IPS-11a (cell line): ENCODE results near the gene LEKR1.
"Not testable (repeated sequence)": the region's sequence is repeated elsewhere in the genome, so short reads cannot be mapped to it uniquely, and the experiment has no call there.

Experiments
- H3K4me3 ChIP-seq: one replicate; pipeline ENCODE4 v1.5.1; 2013; ENCODE audit warnings: low read depth, low read length, control low read depth

Gene LEKR1

DNA sequence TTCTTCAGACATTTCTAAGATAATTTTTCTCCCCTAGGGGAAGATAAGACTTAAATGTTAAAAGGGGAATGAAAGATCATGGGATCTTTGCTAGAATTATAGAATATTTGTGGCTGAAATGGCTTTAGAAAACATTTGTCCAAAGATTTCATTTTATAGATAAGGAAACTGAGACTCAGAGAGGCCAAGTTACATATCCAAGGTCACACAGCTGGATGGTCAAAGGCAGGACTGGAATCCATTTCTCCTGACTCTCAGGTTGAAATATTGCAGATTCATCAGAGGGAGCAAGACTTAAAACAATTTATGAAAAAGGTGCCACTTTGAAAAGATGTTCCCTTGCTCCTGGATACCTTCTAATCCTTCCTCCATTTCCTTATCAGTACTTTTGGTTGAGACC lies 19.5 kb upstream of the LEKR1 start:
- H3K4me3 ChIP-seq: no peak overlapping the region

DNA sequence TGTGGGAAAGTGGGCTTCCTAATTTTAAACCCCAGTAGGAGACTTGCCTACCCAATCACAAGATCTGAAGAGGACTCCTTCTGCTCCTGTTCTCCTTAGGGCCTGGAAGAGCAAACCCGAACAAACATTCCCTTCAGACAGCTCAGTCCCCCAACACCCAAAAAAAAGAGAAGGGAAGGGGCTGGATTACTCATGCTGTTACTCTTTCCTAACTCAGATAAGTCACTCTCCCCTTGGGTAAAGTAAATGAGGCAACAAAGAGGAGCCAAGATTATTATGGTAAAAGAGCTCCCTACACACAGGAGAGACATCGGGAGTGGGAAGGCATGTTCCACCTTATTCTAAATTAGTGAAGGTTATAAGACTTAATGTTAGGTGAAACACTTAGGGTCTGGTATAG lies 18.1 kb upstream of the LEKR1 start:
- H3K4me3 ChIP-seq: no peak overlapping the region

DNA sequence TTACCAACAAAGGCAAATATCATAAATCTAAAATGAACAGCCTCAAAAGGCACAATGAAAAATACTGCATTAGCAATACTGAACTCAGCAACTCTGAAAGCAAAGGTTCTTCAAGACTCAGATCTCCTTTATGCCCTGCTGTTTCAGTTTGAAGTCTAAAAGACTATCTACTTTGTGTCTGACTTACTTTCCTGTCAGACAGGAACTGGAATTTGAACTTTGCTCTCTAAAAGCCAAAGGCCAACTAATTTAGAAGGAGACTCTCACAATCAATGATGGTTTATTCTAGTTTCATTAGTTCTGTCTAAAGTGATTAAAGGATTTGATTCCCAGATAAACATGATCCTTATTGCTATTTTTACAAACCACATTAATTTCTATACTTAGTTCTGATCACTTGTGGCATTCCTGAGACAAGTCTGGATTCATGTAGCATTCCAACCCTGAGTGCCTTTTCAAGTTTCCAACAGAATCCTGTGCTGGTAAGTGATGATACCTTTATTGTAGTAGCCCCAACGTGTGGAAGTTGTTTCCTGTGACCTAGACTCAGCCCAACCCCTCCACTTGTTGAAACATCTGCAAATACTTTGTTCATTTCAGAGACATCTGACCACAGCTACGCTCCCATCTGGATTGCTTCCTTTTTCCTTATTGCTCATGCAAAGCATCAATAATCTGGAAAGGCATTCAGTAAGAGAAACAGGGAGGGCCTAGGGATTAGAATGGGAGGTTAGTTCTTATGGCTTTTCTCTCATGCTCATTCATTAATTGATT lies 14.9 kb upstream of the LEKR1 start:
- H3K4me3 ChIP-seq: no peak overlapping the region

DNA sequence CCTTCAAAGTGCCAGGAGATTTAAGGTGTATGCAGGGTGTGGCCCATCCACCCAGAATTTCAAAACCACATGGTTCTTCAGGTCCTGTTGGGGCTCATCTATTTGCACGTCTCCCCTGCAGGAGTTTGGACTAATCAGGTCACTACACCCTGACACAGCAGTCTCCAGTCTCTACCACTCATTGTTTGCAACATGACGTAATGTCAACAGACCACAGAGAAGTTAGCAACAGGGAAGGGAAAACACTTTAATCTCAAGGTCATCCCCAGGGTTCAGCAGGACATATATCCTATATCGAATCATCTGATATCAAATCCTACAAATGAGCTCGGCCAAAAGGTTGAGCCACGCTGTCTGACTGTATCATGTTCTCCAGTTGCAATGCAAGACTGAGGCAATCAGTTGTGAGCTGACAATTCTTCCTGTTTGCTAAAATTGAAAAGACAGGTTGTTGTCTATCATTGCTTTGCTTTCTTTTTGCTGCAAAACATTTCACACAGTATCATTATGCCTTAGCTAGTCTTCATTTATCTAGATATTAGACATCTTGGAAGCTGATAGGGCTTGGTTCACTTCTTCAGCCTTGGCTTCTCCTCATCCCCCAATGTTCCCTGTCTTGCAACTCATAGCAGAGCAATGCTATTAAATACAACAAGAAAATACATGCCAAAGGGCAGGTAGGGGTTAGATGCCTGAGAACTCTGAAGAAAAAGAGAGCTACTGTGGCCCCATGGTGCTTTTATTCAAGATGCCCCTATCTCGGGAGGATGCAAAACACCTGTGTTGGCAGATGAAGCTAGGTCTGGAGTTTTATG lies 13.4 kb upstream of the LEKR1 start:
- no peak overlapping the region for H3K4me3 ChIP-seq

DNA sequence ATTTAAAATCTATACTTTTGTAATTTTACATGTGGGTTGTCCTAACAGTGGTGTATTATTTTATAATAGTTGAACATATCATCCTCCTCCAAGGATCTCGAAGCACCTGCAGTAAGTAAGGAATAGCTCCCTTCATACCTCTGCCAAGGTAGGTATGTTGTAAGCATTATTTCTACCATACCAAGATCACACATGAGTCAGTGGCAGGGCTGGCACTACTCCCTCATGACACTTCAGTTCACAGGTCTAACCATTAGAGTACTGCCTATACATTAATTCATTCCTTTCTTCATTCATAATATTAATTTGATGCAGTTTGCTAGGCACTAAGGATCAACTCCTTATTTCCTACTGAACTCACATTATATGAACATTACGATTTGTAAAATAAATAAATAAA lies 11.9 kb upstream of the LEKR1 start:
- no peak overlapping the region for H3K4me3 ChIP-seq

DNA sequence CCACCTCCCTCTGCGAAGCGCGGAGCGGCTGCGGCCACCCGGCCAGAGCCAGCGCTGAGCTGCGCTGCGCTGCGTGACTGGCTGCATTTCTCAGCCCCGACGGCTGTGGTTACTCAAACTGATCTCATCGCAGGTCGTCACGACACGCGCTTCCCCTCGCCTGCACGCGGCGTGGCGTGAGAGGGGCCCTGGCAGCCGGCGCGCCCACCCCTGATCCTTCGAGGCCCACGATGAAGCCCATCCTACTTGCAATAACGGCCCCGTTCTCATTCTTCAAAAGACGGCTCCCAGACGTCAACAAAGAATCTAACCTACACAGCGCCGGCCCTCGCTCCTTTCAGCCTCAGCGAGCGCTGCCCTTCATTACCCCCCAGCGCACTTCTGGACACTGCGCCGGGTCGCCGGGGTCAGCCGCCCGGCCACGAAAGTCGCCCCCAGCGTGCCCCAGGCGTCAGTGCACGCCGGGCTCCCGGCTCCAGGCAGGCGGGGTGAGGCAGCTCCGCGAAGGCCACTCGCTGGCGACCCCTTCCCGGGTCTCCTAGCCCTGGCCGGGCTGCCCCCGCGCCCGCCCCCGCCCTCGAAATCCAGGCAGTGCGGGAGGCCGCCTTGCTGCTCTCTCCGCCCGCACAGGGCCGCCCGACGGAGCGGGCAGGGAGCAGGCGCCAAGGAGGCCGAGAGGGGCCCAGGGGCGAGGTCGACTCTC lies 9.9 kb upstream of the LEKR1 start:
- H3K4me3 ChIP-seq: peak overlapping the region; percentile 21

DNA sequence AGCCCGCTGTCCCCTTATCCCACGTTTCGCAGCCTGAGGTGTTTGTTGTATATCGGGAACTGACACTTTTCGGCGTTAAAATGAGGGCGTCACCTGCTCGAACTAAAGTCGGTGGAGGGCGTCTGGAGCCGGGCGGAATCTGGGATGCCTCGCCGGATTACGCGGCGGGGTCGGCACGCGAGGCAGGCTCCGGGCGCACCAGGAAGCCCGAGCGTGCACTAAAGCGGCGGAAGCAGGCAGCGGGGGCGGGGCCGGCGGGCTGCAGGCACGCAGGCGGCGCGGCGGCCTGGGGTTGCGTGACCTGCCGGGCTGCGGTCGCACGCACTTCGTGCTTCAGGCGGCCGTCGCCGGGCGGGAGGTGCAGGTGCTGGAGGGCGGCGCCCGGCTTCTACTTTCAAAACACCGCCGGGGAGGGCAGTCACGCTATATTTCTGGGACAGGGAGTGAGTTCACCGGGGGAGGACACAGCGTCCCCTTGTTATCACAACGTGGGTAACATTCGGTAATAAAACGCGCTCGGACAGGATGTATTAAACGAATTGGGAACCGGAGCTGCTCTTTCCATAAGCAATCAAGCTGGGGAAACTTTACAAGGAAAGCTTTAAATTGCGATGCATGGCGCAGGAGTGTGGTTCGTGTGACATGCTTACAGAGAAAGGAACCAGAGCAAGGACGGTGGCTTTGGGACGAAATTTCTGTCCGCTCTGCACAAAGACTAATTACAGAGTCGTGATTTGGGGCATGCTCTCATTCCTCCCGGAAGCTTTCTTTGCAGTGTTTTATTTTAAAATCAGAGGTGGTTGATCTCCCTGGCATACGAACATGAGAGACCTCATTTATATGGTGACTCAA lies 9.1 kb upstream of the LEKR1 start:
- H3K4me3 ChIP-seq: peak overlapping the region; percentile 34

DNA sequence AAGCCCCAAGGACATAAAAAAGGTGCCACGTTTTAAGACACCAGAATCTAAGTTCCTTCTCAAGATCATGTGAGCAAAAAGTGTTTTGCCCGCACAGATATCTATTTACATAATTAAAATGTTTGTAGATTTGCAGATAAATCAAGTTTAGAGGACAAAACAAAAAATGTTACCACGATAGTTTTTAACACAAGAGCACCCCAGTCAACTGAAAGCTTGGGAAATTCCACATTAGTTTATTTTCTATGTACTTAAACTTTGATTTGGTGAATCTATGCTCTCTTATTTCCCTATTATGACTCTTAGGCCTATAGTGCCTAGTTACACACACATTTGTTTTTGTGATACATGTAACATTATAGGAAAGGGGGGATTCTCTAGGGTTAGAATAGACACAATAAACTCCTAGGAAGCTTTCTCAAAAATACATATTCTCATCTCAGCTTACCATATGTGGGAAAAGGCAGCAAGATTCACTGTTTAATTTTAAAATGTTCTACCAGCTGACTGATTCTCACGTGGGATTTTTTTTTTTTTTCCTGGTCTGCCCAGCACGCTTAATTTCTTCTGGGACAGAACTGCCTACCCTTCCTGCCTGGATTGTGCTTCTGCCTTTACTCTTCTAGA lies 8.4 kb upstream of the LEKR1 start:
- H3K4me3 ChIP-seq: no peak overlapping the region

DNA sequence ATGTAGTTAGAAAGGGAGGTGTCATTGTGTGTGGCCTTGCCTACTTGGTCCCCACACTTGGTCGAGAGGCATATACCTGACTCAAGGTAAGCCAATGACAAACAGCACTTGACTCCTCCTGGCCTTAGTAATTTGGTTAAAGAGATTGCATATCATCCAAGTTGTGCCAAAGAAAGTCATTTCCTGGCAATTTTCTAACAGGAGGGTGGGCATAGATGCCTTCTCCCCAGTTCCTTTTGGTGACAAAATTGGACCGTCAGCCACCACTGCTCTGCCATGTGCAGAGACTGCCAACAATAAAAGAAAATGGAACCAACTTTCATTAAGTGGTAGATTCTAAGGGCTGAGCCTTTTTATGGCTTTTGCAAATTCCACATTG lies 7.9 kb upstream of the LEKR1 start:
- H3K4me3 ChIP-seq: no peak overlapping the region

DNA sequence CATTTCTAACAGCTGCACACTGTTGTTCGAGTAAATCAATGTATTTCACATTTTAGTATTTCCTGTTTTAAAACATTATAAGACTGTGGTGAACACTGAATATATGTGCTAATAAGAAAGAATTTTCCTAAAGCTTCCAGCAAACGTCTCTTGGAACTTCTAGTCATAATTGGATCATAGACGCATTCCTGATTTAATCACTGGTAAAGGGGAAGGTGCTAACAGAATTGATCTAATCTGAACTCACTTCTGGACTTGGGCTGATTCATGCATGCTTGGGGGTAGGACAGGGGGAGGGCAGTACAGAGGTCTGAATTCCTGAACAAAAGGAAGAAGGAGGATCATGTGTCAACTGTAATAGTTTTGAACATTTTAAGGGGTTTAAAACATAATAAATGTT lies 7.3 kb upstream of the LEKR1 start:
- H3K4me3 ChIP-seq: no peak overlapping the region

DNA sequence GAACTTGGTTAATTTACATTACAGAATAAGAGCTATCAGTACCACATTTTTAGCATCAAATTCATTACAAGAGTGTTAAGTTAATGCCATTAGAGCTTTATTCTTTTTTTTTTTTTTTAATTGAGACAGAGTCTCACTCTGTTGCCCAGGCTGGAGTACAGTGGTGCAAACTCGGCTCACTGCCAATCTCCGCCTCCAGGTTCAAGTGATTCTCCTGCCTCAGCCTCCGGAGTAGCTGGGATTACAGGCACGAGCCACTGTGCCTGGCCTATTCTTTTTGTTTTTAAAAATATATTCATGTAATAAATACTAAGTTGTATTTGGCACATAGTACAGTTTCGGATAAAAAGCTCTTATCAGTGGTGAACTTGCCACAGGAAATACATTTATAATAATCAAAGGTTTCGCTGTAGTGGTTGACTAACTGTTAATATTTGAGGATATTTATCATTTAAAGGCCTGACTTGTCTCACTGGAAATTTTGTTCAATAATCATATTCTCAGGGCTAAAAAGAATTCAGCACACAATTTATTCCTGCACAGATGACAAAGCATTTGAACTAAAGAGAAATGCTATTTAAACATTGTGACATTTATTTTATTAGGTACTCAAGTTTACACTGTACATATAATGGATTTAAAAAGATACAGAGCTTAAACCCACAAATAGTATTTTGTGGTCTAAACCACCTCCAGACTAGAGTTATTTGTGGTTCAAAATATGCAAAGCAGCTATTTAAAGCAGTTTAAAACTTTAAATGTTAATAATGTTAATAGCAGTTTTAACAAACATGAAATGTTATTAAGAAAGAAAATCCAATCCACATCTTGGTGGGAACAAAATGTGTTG lies 6.1 kb upstream of the LEKR1 start:
- H3K4me3 ChIP-seq: no peak overlapping the region

DNA sequence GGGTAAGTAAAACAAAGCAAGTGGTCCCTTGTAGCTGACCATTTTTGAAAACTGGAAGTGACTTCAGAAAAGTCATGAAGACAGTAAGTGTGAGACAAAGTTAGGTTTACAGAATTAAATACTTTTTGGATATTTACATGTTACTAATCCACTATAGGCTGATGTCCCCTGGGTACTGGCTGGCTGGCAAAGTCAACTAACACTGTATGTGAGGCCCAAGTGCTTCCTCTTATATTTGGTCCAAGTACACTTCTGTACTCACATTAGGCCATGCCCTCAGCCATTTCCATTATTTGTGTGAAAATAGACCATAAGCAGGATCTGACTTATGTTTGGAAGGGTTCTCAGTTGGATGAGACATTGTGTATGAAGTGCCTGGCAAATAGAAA lies 5.5 kb upstream of the LEKR1 start:
- H3K4me3 ChIP-seq: no peak overlapping the region

DNA sequence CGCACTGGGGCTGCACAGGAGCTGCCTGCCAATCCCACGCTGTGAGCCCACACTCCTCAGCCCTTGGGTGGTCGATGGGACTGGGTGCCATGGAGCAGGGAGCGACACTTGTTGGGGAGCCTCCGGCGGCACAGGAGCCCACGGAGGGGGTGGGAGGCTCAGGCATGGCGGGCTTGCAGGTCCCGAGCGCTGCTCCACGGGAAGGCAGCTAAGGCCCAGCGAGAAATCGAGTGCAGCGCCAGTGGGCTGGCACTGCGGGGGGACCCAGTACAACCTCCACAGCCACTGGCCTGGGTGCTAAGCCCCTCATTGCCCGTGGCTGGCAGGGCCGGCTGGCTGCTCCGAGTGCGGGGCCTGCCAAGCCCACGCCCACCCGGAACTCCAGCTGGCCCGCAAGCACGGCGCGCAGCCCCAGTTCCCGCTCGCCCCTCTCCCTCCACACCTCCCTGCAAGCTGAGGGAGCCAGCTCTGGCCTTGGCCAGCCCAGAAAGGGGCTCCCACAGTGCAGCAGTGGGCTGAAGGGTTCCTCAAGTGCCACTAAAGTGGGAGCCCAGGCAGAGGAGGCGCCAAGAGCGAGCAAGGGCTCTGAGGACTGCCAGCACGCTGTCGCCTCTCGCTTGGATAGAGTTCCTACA lies 3.4 kb upstream of the LEKR1 start:
- H3K4me3 ChIP-seq: not testable (repeated sequence)

DNA sequence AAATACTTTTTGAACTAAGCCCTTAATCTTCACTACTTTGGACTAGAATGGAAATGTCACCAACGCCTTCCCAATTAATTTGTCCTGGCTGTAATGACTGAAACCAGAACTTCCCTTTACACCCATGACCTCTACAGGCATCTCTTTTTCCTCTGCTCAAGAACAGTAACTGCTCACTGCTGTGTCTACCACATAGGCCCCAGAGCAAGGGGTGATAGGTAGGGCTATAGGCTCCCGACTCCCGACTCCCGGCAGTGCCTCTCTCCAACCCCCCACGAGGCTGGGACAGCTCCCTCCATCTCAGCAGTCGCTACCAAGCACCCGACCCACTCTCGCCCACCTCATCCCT lies 384 bp upstream of the LEKR1 start:
- peak overlapping the region; percentile 51 for H3K4me3 ChIP-seq

DNA sequence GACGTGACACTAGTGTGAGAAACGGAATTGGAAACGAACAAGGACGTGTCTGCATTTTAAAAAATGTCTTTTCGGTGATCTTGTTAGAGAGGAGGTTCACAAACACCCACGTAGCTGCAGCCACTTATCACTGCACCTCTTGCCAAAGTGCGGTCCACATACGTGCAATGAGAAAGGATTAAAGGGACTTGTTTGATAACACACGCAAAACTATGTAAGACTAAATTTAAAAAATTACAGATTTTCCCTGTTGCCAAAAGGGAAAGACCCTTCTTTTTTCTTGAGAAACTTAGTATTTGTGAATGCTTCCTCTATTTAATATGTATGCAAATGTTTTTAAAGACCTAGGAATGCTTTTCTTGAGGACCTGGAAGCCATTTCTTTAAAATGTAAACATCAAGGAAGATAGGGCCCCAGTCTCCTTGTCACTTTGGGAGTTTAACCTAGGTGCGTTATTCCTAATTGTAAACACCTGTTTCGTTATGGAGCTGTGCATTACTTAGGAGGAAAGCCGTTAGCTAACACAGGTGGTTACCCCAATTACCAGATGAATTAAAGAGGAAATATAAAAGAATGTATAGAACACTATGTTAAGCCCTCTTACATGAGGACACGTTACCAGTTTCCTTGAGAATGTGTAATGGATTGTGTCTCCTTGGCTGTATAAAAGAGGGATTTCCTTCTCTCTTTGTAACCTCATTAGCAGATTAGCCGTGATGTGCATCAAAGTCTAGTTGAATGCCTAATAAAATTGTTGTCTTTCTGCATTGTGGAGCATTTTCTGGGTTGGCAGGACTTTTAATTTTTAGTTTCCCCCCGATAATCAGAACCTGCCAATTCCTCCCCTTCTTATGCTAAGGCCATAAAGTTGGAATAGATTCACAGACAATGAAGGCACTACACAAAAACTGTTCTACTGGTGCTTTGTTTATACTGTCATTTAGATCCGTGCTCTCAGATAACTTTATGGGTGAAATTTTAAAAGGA lies 1.0 kb downstream of the LEKR1 start:
- H3K4me3 ChIP-seq: peak overlapping the region; percentile 51

DNA sequence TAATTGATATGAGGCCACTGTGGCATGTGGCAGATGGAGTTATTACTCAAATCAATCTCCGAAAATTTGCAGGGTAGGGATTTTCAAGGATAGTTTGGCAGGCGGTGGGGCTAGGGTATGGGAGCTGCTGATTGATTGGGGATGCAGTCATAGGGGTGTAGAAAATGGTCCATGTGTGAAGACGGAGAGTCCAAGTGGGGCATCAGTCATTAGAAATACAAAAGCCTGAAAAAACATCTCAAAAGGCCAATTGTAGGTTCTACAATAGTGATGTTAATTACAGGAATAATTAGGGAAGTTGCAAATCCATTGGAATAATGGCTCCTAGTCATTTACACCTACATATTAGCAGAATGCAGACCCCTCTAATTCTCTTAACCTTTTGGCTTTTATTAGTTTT lies 4.9 kb downstream of the LEKR1 start:
- H3K4me3 ChIP-seq: no peak overlapping the region

DNA sequence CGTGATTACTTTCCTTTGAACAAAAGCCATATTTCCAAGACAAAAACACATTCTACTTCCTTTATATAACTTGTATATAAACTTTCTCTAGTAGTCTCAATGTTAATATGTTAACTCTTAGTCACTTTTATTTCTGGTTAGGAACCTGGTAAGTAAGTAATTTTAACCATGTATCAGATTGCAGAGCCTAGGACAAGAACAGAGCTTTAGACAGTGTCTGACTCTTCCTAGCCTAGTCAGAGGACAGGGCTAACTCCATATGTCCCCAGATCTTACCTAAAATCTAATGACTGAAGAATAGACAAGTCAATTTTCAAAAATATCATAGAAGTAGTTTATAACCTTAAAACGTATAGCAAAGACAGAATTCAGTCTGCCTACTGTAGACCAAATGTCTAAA lies 8.3 kb downstream of the LEKR1 start:
- H3K4me3 ChIP-seq: no peak overlapping the region

DNA sequence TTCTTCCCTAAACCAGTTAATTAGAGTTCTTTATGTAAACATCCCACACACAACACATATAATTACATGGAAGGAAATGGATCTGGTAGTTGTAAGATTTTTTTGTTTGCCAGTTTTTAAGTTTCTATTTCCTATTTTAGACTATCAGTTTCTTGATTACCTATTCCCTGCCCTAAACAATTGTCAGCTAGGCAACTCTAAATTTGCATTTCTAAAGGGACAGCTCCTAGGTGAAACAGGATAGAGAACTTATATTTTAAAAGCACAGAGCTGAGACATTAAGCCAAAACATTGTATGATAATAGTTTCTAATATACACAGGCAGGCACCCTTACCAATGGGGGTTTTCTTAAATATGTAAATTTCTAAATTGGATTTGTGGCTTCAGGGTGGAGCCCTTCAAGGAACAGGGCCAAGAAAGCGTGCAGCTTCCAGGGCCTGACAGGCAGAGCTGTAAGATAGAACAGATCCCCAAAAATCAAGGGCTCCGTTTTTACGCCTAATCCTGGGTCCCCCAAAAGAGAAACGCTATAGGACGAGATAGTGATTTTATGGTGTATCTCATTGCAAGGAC lies 8.9 kb downstream of the LEKR1 start:
- no peak overlapping the region for H3K4me3 ChIP-seq
